GM23338 (cell line): ENCODE data around the gene SULF2.
A peak's percentile ranks its signal among the peaks of the same experiment; 100 is the strongest.

Experiments
- CTCF ChIP-seq, 2 experiments: fragments of 200-600 bp in 1 of 2; sonication (generic) in 1 of 2; conservative IDR thresholded peaks; 2 replicates each; pipeline versions ENCODE4 v1.5.1 to v1.6.1; 2016 to 2017; ENCODE audit warnings: antibody characterized with exemption in 2 of 2, low read depth in 2 of 2, mild to moderate bottlenecking in 2 of 2, moderate library complexity in 1 of 2
- POLR2AphosphoS5 ChIP-seq: IDR thresholded peaks from 2 replicates; pipeline ENCODE4 v1.6.1; 2016; ENCODE audit warnings: antibody characterized with exemption, low read depth
- TF ChIP-seq, protein P1 (sequence below): IDR thresholded peaks from one replicate; pipeline ENCODE4 v1.6.1; 2018; ENCODE audit warnings: antibody characterized with exemption; ENCODE audit not compliant: unreplicated experiment

GRCh38 chr20:47782920-47783552 is 2.2 kb downstream of the SULF2 start:
- TF ChIP-seq CTCF (conservative IDR thresholded peaks at IDR 0.05; ENCODE audit: low read depth in 2 of 2) = peak in 1 of 2 experiments; percentile 30; a peak in 1 of 4 replicates
- TF ChIP-seq, protein P1, sequence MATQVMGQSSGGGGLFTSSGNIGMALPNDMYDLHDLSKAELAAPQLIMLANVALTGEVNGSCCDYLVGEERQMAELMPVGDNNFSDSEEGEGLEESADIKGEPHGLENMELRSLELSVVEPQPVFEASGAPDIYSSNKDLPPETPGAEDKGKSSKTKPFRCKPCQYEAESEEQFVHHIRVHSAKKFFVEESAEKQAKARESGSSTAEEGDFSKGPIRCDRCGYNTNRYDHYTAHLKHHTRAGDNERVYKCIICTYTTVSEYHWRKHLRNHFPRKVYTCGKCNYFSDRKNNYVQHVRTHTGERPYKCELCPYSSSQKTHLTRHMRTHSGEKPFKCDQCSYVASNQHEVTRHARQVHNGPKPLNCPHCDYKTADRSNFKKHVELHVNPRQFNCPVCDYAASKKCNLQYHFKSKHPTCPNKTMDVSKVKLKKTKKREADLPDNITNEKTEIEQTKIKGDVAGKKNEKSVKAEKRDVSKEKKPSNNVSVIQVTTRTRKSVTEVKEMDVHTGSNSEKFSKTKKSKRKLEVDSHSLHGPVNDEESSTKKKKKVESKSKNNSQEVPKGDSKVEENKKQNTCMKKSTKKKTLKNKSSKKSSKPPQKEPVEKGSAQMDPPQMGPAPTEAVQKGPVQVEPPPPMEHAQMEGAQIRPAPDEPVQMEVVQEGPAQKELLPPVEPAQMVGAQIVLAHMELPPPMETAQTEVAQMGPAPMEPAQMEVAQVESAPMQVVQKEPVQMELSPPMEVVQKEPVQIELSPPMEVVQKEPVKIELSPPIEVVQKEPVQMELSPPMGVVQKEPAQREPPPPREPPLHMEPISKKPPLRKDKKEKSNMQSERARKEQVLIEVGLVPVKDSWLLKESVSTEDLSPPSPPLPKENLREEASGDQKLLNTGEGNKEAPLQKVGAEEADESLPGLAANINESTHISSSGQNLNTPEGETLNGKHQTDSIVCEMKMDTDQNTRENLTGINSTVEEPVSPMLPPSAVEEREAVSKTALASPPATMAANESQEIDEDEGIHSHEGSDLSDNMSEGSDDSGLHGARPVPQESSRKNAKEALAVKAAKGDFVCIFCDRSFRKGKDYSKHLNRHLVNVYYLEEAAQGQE = no peak
- no peak for TF ChIP-seq POLR2AphosphoS5
